Transverse colon (tissue), 4 donors: Measurements from ENCODE around the gene GLO1.

Experiments used
- CTCF ChIP-seq, 5 experiments: fragments of 200-600 bp in 3 of 5; fragments of 450-650 bp in 2 of 5; sonication (generic) in 3 of 5; IDR thresholded peaks; 1 replicate in 2 of 5; 2 replicates in 3 of 5; pipeline ENCODE4 v1.5.1; 2016 to 2017; ENCODE audit warnings: antibody characterized with exemption in 5 of 5, inconsistent platforms in 3 of 5, mild to moderate bottlenecking in 2 of 5, moderate library complexity in 1 of 5
- POLR2AphosphoS5 ChIP-seq, 3 donors: sonication (generic); formaldehyde crosslinking; IDR thresholded peaks; one replicate each; pipeline ENCODE4 v1.6.1; 2016; ENCODE audit warnings: antibody characterized with exemption in 3 of 3

- TF ChIP-seq CTCF (IDR thresholded peaks at IDR 0.05) = no peak
- TF ChIP-seq POLR2AphosphoS5 (IDR thresholded peaks at IDR 0.05) = no peak
These were observed 29.4 kb downstream of the GLO1 start for GRCh38 chr6:38673397-38674165.
